ENCODE measurements around the gene KLF9.
"Not testable (repeated sequence)": the region's sequence is repeated elsewhere in the genome, so short reads cannot be mapped to it uniquely, and the experiment has no call there.

DNA sequence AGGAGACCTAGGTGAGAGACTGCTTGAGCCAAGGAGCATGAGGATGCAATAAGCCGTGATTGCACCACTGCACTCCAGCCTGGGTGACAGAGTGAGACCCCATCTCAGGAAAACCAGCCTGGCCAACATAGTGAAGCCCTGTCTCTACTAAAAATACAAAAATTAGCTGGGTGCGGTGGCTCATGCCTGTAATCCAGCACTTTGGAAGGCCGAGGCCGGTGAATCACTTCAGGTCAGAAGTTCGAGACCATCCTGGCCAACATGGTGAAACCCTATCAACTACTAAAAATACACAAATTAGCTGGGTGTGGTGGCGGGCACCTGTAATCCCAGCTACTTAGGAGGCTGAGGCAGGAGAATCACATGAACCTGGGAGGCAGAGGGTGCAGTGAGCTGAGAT, 13.2 kb downstream of the KLF9 start:
- TF ChIP-seq ZNF777 (tag by site-specific recombination; IDR thresholded peaks at IDR 0.05; ENCODE audit: borderline replicate concordance); YY1 (tag by site-specific recombination; IDR thresholded peaks at IDR 0.05); ZNF16 (tag by site-specific recombination; IDR thresholded peaks at IDR 0.05; ENCODE audit: low read depth); ZNF10 (tag by site-specific recombination; IDR thresholded peaks at IDR 0.05): not testable (repeated sequence)
- TF ChIP-seq, protein P1, sequence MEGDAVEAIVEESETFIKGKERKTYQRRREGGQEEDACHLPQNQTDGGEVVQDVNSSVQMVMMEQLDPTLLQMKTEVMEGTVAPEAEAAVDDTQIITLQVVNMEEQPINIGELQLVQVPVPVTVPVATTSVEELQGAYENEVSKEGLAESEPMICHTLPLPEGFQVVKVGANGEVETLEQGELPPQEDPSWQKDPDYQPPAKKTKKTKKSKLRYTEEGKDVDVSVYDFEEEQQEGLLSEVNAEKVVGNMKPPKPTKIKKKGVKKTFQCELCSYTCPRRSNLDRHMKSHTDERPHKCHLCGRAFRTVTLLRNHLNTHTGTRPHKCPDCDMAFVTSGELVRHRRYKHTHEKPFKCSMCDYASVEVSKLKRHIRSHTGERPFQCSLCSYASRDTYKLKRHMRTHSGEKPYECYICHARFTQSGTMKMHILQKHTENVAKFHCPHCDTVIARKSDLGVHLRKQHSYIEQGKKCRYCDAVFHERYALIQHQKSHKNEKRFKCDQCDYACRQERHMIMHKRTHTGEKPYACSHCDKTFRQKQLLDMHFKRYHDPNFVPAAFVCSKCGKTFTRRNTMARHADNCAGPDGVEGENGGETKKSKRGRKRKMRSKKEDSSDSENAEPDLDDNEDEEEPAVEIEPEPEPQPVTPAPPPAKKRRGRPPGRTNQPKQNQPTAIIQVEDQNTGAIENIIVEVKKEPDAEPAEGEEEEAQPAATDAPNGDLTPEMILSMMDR (tag by site-specific recombination; IDR thresholded peaks at IDR 0.05) = not testable (repeated sequence)

Data from HEK293 (cell line).